ENCODE measurements around the gene STXBP6. TPM values are rescaled to one million over a fixed set of nuclear protein-coding genes. Genes with fewer than 3 reads are reported as not detected.

Gene STXBP6
- total and polyA plus RNA-seq, 10 of the 15 experiments (the other 5 are each of a cell fraction or from before 2014, with no cell fraction given): 1.2 to 47.3 (median 1.9) TPM

DNA sequence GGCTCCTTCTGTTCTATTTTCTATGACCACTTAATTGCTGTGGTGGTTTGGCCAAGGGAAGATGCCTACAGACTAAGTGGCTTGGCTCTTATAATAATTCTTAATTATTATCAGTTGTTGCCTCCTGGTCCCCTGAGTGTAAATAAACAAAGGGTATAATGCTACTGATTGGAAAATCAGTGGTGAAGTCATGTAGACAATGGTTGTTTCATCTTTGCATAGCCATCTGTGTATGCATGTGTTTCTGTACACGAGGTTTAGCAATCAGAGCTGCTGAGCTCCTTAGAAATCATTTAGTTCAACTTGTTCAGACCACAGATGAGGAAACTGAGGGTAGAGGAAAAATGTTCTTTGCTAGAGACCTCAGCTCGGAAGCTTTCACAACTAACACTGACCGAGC lies 152.2 kb downstream of the STXBP6 start:
- ATAC-seq (no peak), FAIRE-seq (no peak), DNase-seq (ENCODE audit: low read depth, low spot score) (no peak)
- no peak for TF ChIP-seq SP1 (IDR thresholded peaks at IDR 0.05; ENCODE audit: low read depth, low read length)
- TF ChIP-seq, protein P1, sequence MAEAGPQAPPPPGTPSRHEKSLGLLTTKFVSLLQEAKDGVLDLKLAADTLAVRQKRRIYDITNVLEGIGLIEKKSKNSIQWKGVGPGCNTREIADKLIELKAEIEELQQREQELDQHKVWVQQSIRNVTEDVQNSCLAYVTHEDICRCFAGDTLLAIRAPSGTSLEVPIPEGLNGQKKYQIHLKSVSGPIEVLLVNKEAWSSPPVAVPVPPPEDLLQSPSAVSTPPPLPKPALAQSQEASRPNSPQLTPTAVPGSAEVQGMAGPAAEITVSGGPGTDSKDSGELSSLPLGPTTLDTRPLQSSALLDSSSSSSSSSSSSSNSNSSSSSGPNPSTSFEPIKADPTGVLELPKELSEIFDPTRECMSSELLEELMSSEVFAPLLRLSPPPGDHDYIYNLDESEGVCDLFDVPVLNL (IDR thresholded peaks at IDR 0.05; ENCODE audit: low read depth, low read length): no peak
- TF ChIP-seq, protein P2, sequence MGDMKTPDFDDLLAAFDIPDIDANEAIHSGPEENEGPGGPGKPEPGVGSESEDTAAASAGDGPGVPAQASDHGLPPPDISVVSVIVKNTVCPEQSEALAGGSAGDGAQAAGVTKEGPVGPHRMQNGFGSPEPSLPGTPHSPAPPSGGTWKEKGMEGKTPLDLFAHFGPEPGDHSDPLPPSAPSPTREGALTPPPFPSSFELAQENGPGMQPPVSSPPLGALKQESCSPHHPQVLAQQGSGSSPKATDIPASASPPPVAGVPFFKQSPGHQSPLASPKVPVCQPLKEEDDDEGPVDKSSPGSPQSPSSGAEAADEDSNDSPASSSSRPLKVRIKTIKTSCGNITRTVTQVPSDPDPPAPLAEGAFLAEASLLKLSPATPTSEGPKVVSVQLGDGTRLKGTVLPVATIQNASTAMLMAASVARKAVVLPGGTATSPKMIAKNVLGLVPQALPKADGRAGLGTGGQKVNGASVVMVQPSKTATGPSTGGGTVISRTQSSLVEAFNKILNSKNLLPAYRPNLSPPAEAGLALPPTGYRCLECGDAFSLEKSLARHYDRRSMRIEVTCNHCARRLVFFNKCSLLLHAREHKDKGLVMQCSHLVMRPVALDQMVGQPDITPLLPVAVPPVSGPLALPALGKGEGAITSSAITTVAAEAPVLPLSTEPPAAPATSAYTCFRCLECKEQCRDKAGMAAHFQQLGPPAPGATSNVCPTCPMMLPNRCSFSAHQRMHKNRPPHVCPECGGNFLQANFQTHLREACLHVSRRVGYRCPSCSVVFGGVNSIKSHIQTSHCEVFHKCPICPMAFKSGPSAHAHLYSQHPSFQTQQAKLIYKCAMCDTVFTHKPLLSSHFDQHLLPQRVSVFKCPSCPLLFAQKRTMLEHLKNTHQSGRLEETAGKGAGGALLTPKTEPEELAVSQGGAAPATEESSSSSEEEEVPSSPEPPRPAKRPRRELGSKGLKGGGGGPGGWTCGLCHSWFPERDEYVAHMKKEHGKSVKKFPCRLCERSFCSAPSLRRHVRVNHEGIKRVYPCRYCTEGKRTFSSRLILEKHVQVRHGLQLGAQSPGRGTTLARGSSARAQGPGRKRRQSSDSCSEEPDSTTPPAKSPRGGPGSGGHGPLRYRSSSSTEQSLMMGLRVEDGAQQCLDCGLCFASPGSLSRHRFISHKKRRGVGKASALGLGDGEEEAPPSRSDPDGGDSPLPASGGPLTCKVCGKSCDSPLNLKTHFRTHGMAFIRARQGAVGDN (IDR thresholded peaks at IDR 0.05): no peak
- no peak for TF ChIP-seq NRF1 (conservative IDR thresholded peaks at IDR 0.05; ENCODE audit: low read depth, low read length)
- TF ChIP-seq MEF2B (IDR thresholded peaks at IDR 0.05; ENCODE audit: partially characterized antibody, poor library complexity, severe bottlenecking): no peak
- no peak for TF ChIP-seq RBBP5 (conservative IDR thresholded peaks at IDR 0.05)
- TF ChIP-seq PAX5 (IDR thresholded peaks at IDR 0.05; ENCODE audit: borderline replicate concordance, low read depth, low read length): no peak
- TF ChIP-seq STAT1 (conservative IDR thresholded peaks at IDR 0.05): no peak
- no peak for TF ChIP-seq TCF12 (IDR thresholded peaks at IDR 0.05; ENCODE audit: low read depth, low read length)
- TF ChIP-seq, protein P3, sequence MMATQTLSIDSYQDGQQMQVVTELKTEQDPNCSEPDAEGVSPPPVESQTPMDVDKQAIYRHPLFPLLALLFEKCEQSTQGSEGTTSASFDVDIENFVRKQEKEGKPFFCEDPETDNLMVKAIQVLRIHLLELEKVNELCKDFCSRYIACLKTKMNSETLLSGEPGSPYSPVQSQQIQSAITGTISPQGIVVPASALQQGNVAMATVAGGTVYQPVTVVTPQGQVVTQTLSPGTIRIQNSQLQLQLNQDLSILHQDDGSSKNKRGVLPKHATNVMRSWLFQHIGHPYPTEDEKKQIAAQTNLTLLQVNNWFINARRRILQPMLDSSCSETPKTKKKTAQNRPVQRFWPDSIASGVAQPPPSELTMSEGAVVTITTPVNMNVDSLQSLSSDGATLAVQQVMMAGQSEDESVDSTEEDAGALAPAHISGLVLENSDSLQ (IDR thresholded peaks at IDR 0.05): no peak
- TF ChIP-seq WRNIP1 (IDR thresholded peaks at IDR 0.05; ENCODE audit: borderline replicate concordance, low read depth, low read length): no peak
- TF ChIP-seq, protein P4, sequence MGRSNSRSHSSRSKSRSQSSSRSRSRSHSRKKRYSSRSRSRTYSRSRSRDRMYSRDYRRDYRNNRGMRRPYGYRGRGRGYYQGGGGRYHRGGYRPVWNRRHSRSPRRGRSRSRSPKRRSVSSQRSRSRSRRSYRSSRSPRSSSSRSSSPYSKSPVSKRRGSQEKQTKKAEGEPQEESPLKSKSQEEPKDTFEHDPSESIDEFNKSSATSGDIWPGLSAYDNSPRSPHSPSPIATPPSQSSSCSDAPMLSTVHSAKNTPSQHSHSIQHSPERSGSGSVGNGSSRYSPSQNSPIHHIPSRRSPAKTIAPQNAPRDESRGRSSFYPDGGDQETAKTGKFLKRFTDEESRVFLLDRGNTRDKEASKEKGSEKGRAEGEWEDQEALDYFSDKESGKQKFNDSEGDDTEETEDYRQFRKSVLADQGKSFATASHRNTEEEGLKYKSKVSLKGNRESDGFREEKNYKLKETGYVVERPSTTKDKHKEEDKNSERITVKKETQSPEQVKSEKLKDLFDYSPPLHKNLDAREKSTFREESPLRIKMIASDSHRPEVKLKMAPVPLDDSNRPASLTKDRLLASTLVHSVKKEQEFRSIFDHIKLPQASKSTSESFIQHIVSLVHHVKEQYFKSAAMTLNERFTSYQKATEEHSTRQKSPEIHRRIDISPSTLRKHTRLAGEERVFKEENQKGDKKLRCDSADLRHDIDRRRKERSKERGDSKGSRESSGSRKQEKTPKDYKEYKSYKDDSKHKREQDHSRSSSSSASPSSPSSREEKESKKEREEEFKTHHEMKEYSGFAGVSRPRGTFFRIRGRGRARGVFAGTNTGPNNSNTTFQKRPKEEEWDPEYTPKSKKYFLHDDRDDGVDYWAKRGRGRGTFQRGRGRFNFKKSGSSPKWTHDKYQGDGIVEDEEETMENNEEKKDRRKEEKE (IDR thresholded peaks at IDR 0.05): no peak
- TF ChIP-seq HDAC2 (IDR thresholded peaks at IDR 0.05): no peak
- no peak for TF ChIP-seq FOXM1 (IDR thresholded peaks at IDR 0.05; ENCODE audit: low read depth, low read length)
- no peak for TF ChIP-seq BHLHE40 (IDR thresholded peaks at IDR 0.05; ENCODE audit: borderline replicate concordance in 1 of 2, low read depth in 2 of 2, low read length in 1 of 2)
- TF ChIP-seq KDM1A (IDR thresholded peaks at IDR 0.05; ENCODE audit: borderline replicate concordance): no peak
- no peak for TF ChIP-seq ASH2L (IDR thresholded peaks at IDR 0.05; ENCODE audit: borderline replicate concordance, low read depth)
- TF ChIP-seq CBX3 (IDR thresholded peaks at IDR 0.05; ENCODE audit: borderline replicate concordance, low read depth): no peak
- ChIA-PET SMC1A (ENCODE audit: uncharacterized antibody, unreplicated experiment) (interaction anchor here (1.5 kb wide), 1 partner anchor 17 kb away, joined by 3 read pairs; no protein-coding TSS in a partner anchor), RAD21 (ENCODE audit: unreplicated experiment) (no interaction called here), POLR2A (no interaction called here), CTCF (no interaction called here)
- Histone ChIP-seq H3K27me3 (replicated peaks in 1 of 2; ENCODE audit: control insufficient read depth in 2 of 2, insufficient read depth in 2 of 2, low read length in 1 of 2) (no peaks in the 10 kb centered on the region), H3K4me3 (no peak overlapping the region), H3K4me2 (ENCODE audit: control insufficient read depth, insufficient read depth) (no peak overlapping the region), H3K9ac (ENCODE audit: control insufficient read depth, insufficient read depth, low read length) (no peak overlapping the region), H4K20me1 (ENCODE audit: control insufficient read depth, insufficient read depth) (no peaks in the 10 kb centered on the region), H3K36me3 (ENCODE audit: control insufficient read depth in 2 of 2, insufficient read depth in 2 of 2, low read length in 1 of 2) (no peaks in the 10 kb centered on the region), H3K27ac (ENCODE audit: control insufficient read depth, insufficient read depth) (no peak overlapping the region), H3K79me2 (ENCODE audit: control insufficient read depth, insufficient read depth, low read length) (no peaks in the 10 kb centered on the region), H2AFZ (ENCODE audit: control insufficient read depth, low read depth, low read length) (no peak overlapping the region), H3K9me3 (replicated peaks; ENCODE audit: control insufficient read depth, insufficient read depth, low read length) (no peaks in the 10 kb centered on the region), H3K4me1 (ENCODE audit: control insufficient read depth, insufficient read depth, low read length) (no peaks in the 10 kb centered on the region)
- in situ Hi-C loops (cut with MboI): no loop called here
- BruUV-seq (replicated peaks): no TSS peak
- WGBS (ENCODE audit: insufficient coverage, insufficient replicate concordance, low lambda C conversion rate, missing lambda C conversion rate): 61% methylated on average over 3 of the region's 3 CpGs
- intact Hi-C loops (cut with micrococcal nuclease; ENCODE audit: unreplicated experiment): no loop called here
